Thyroid gland (tissue), 4 donors: ENCODE data around the gene CUTA. TPM values are rescaled to one million over a fixed set of nuclear protein-coding genes. Genes with fewer than 3 reads are reported as not detected.
"Not testable (repeated sequence)": the region's sequence is repeated elsewhere in the genome, so short reads cannot be mapped to it uniquely, and the experiment has no call there.

Experiments used
- DNase-seq, 2 donors: peaks; one replicate each; pipeline ENCODE4 v3.0.0-alpha.2; 2019
- H3K27ac ChIP-seq, 3 donors: fragments of 200-600 bp; sonication (generic); 1 replicate in 2 of 3; 2 replicates in 1 of 3; pipeline ENCODE4 v1.5.1; 2016 to 2019; ENCODE audit warnings: mild to moderate bottlenecking in 1 of 3, moderate library complexity in 1 of 3
- H3K27me3 ChIP-seq: fragments of 200-600 bp; sonication (generic); one replicate; pipeline ENCODE4 v1.5.1; 2019
- H3K36me3 ChIP-seq, 2 donors: fragments of 200-600 bp; sonication (generic); one replicate each; pipeline ENCODE4 v1.5.1; 2016 to 2019
- H3K4me1 ChIP-seq, 2 donors: fragments of 200-600 bp; sonication (generic); one replicate each; pipeline ENCODE4 v1.5.1; 2017 to 2019
- H3K4me3 ChIP-seq, 3 donors: fragments of 200-600 bp; sonication (generic); replicated peaks in 1 of 3; 1 replicate in 2 of 3; 2 replicates in 1 of 3; pipeline ENCODE4 v1.5.1; 2016; ENCODE audit warnings: mild to moderate bottlenecking in 1 of 3
- H3K9me3 ChIP-seq: fragments of 200-600 bp; sonication (generic); one replicate; pipeline ENCODE4 v1.5.1; 2017
- POLR2A ChIP-seq, 2 donors: fragments of 450-650 bp; IDR thresholded peaks; one replicate each; pipeline ENCODE4 v1.6.1; 2017; ENCODE audit warnings: antibody characterized with exemption in 2 of 2, mild to moderate bottlenecking in 2 of 2, moderate library complexity in 1 of 2
- WGBS, 2 donors: methylation state at CpG; one replicate each; pipeline ENCODE4 v1.1.5; 2017; 5-methylcytosine and 5-hydroxymethylcytosine counted together
- intact Hi-C: fragments of 100-400 bp; cut with DNase I; formaldehyde crosslinking; loops from one replicate; pipeline ENCODE4 v1.15.1; 2023
- total RNA-seq, 4 donors: library from RNA; depleted of rRNA; stranded (reverse); fragments of >200 nt; gene quantifications; one replicate each; pipeline ENCODE4 v1.2.3, GENCODE V29; 2016
- TF ChIP-seq, protein P1 (sequence below), 6 experiments: fragments of 200-600 bp in 3 of 6; fragments of 450-650 bp in 3 of 6; sonication (generic) in 3 of 6; IDR thresholded peaks; one replicate each; pipeline ENCODE4 v1.5.1; 2016 to 2019; ENCODE audit warnings: antibody characterized with exemption in 6 of 6, mild to moderate bottlenecking in 2 of 6, inconsistent platforms in 1 of 6, moderate library complexity in 1 of 6

CUTA gene
- total RNA-seq, 4 donors from 2014 or later = 165 to 296 (median 257) TPM

DNA sequence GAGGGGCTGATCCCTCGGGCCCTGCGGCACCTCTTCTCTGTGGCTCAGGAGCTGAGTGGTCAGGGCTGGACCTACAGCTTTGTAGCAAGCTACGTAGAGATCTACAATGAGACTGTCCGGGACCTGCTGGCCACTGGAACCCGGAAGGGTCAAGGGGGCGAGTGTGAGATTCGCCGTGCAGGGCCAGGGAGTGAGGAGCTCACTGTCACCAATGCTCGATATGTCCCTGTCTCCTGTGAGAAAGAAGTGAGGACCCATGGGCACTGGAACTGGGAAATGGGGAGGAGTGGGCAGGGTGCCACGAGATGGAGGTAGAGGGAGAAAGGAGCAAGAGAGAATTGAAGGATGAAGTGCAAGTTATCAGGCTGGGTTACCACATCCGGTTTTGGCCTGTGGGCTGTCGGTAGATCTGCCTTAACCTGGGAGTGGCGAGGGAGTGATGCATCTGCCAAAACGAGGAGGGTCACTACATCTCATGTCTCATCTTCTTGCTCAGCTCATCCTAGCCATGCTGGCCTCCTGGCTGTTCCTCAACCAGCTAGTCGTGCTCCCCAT lies 12.4 kb downstream of the CUTA start:
- WGBS, 2 donors = 92 to 94% methylated on average over 15 of the region's 15 CpGs
- no peak for DNase-seq
- no peak overlapping the region for H3K4me3 ChIP-seq
- intact Hi-C loops = no loop called here
- H3K36me3 ChIP-seq = no peaks in the 10 kb centered on the region
- H3K27ac ChIP-seq = no peak overlapping the region
- H3K9me3 ChIP-seq = no peaks in the 10 kb centered on the region
- H3K27me3 ChIP-seq = no peaks in the 10 kb centered on the region
- TF ChIP-seq POLR2A (IDR thresholded peaks at IDR 0.05) = no peak
- TF ChIP-seq, protein P1, sequence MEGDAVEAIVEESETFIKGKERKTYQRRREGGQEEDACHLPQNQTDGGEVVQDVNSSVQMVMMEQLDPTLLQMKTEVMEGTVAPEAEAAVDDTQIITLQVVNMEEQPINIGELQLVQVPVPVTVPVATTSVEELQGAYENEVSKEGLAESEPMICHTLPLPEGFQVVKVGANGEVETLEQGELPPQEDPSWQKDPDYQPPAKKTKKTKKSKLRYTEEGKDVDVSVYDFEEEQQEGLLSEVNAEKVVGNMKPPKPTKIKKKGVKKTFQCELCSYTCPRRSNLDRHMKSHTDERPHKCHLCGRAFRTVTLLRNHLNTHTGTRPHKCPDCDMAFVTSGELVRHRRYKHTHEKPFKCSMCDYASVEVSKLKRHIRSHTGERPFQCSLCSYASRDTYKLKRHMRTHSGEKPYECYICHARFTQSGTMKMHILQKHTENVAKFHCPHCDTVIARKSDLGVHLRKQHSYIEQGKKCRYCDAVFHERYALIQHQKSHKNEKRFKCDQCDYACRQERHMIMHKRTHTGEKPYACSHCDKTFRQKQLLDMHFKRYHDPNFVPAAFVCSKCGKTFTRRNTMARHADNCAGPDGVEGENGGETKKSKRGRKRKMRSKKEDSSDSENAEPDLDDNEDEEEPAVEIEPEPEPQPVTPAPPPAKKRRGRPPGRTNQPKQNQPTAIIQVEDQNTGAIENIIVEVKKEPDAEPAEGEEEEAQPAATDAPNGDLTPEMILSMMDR (IDR thresholded peaks at IDR 0.05) = no peak
- no peaks in the 10 kb centered on the region for H3K4me1 ChIP-seq

DNA sequence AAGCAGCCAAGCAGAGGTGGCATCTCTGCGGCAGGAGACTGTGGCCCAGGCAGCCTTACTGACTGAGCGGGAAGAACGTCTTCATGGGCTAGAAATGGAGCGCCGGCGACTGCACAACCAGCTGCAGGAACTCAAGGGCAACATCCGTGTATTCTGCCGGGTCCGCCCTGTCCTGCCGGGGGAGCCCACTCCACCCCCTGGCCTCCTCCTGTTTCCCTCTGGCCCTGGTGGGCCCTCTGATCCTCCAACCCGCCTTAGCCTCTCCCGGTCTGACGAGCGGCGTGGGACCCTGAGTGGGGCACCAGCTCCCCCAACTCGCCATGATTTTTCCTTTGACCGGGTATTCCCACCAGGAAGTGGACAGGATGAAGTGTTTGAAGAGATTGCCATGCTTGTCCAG lies 13.0 kb downstream of the CUTA start:
- no peaks in the 10 kb centered on the region for H3K27me3 ChIP-seq
- TF ChIP-seq, protein P1 (IDR thresholded peaks at IDR 0.05) = no peak
- no peak for TF ChIP-seq POLR2A (IDR thresholded peaks at IDR 0.05)
- intact Hi-C loops = no loop called here
- no peak overlapping the region for H3K27ac ChIP-seq
- no peak overlapping the region for H3K4me3 ChIP-seq
- H3K4me1 ChIP-seq = no peaks in the 10 kb centered on the region
- H3K9me3 ChIP-seq = no peaks in the 10 kb centered on the region
- 93 to 94% methylated on average over 17 of the region's 17 CpGs for WGBS, 2 donors
- no peaks in the 10 kb centered on the region for H3K36me3 ChIP-seq
- no peak for DNase-seq

DNA sequence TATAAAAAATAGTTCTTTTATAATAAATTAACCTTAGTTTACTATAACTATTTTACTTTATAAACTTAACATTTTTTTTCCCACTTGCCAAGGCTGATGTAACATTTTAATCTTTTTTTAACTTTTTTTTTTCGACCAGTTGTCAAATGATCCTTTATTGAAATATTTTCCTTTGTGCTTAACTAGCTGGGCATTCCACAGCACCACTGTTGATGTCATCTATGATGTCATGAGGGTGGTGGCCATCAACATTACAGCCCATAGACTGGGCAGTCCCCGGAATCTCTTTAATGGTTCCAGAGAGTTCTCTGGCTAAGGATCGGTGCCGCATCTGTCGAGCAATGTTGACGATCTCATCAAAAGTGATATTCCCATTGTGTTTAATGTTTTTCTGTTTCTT lies 18.0 kb downstream of the CUTA start:
- WGBS, 2 donors = 96% methylated on average over 6 of the region's 6 CpGs
- H3K9me3 ChIP-seq, intact Hi-C loops, H3K4me3 ChIP-seq, H3K36me3 ChIP-seq, DNase-seq, H3K27ac ChIP-seq, H3K4me1 ChIP-seq, H3K27me3 ChIP-seq: not testable (repeated sequence)

DNA sequence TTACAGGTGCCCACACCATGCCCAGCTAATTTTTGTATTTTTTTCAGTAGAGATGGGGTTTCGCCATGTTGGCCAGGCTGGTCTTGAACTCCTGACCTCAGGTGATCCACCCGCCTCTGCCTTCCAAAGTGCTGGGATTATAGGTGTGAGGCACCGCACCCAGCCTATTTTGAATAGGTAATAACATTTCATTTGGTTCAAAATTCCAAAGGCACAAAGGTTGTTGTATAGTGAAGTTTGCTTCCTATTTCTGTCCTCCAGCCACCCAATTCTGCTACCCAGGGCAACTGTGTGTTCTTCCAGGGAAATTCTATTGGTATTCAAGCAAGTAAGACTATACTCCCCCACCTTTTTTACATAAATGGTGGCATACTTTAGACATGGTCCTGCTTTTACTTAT lies 19.3 kb downstream of the CUTA start:
- DNase-seq, H3K9me3 ChIP-seq, H3K4me1 ChIP-seq, H3K27me3 ChIP-seq, H3K36me3 ChIP-seq, H3K4me3 ChIP-seq, H3K27ac ChIP-seq, intact Hi-C loops: not testable (repeated sequence)
- WGBS, 2 donors = 94 to 95% methylated on average over 3 of the region's 3 CpGs

DNA sequence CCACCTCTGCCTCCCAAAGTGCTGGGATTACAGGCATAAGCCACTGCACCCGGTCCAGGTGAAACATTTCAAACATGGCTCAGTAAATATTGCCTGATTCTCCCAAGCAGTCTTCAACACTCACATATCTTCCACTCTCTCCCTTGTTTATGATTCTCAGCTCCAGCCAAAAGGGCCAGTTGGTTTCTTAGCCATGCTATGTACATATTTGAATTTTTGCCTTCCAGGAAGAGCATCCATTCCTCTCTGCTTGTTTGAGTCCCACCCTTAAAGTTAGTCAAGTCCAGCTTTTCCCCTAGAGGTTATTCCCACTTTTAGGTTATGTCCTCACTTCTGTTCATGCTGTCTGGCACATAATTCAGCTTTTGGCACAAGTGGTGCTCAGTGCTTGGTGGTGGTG lies 20.4 kb downstream of the CUTA start:
- DNase-seq = no peak
- intact Hi-C loops = no loop called here
- Histone ChIP-seq H3K9me3 (no peaks in the 10 kb centered on the region), H3K27ac (no peak overlapping the region), H3K27me3 (no peaks in the 10 kb centered on the region), H3K4me3 (no peak overlapping the region), H3K36me3 (no peaks in the 10 kb centered on the region), H3K4me1 (no peaks in the 10 kb centered on the region)
- 96 to 100% methylated on average over 1 of the region's 1 CpG for WGBS, 2 donors
- TF ChIP-seq, protein P1 (IDR thresholded peaks at IDR 0.05) = no peak
- TF ChIP-seq POLR2A (IDR thresholded peaks at IDR 0.05) = no peak

DNA sequence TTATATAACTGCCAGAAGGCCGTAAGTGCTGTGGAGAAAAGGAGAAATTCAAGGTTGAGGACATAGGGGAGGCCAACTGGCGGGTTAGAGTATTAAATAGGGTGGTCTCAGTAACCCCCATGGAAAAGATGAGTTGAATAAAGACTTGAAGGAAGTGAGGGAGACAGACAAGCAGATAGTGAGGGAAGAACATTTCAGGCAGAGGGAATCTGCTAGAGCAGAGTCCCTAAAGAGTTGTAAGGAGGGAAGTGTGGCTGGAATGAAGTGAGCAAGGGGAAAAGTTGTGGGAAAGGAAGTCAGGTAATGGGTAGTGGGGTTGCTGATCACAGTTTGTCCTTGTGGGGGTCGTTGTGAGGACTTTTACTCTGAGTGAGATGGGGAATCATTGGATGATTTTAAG lies 24.9 kb downstream of the CUTA start:
- Histone ChIP-seq H3K27me3 (no peaks in the 10 kb centered on the region), H3K4me1 (peaks cover 15 to 16% of the 10 kb centered on the region in 2 donors), H3K27ac (no peak overlapping the region), H3K9me3 (no peaks in the 10 kb centered on the region), H3K4me3 (no peak overlapping the region), H3K36me3 (no peaks in the 10 kb centered on the region)
- DNase-seq = no peak
- intact Hi-C loops = no loop called here
- TF ChIP-seq POLR2A (IDR thresholded peaks at IDR 0.05) = no peak
- TF ChIP-seq, protein P1 (IDR thresholded peaks at IDR 0.05) = no peak
- 59% methylated on average over 3 of the region's 3 CpGs for WGBS, 2 donors
